ENCODE results near the gene FYN. TPM values are rescaled to one million over a fixed set of nuclear protein-coding genes. Genes with fewer than 3 reads are reported as not detected.

Gene FYN
- total and polyA plus RNA-seq, 2 of the 4 experiments (the other 2 are of a cell fraction), result 30.8 to 36.4 TPM

GRCh38 chr6:111739257-111739696 is 134.0 kb downstream of the FYN start:
- no peak overlapping the region for H4K91ac ChIP-seq (ENCODE audit: insufficient read depth, low read depth, low read length)
- no peaks in the 10 kb centered on the region for H3K36me3 ChIP-seq (ENCODE audit: control insufficient read depth, insufficient read depth, low read length)
- no peak overlapping the region; the same call in 1 of the 2 replicates for H3K14ac ChIP-seq (replicated peaks; ENCODE audit: low read depth, low read length)
- H3K79me1 ChIP-seq (ENCODE audit: low read depth in 1 of 2, low read length in 2 of 2), result peaks cover 4 to 12% of the 10 kb centered on the region in 2 experiments; a peak in 2 of 4 replicates
- dilution Hi-C loops (cut with HindIII; ENCODE audit: low sequenced_read_pairs, unreplicated experiment), result no loop called here
- no peak overlapping the region for H3K4me3 ChIP-seq (ENCODE audit: insufficient read depth, low read depth, low read length)
- H3K9me3 ChIP-seq (ENCODE audit: control insufficient read depth, insufficient read depth, low read length), result no peaks in the 10 kb centered on the region
- H3K4me2 ChIP-seq (ENCODE audit: low read depth, low read length), result no peak overlapping the region
- no peak overlapping the region for H3K18ac ChIP-seq (ENCODE audit: low read depth, low read length)
- intact Hi-C loops (cut with micrococcal nuclease), result no loop called here
- no peak overlapping the region for H2AFZ ChIP-seq (replicated peaks; ENCODE audit: low read length, poor library complexity)
- no peaks in the 10 kb centered on the region; the same call in 1 of the 2 replicates for H4K20me1 ChIP-seq (ENCODE audit: insufficient read depth, low read length)
- CTCF ChIA-PET, result interaction anchor here (1.3 kb wide), 1 partner anchor 10 kb away, joined by 3 read pairs; no protein-coding TSS in a partner anchor
- H4K8ac ChIP-seq (ENCODE audit: low read depth in 2 of 2, low read length in 2 of 2), result no peak overlapping the region
- H2BK5ac ChIP-seq (ENCODE audit: low read depth, low read length, poor library complexity, severe bottlenecking), result no peak overlapping the region
- peaks cover 14% of the 10 kb centered on the region for H3K4me1 ChIP-seq (ENCODE audit: control insufficient read depth, insufficient read depth, low read length)
- POLR2A ChIA-PET (ENCODE audit: unreplicated experiment), result no interaction called here
- no peak for ATAC-seq (ENCODE audit: low read depth)
- in situ Hi-C loops (cut with MboI; ENCODE audit: low sequenced_read_pairs), result no loop called here
- H2AK5ac ChIP-seq (ENCODE audit: low read depth, low read length), result no peak overlapping the region
- no peak overlapping the region for H3K9ac ChIP-seq (ENCODE audit: low read depth, low read length)
- H3K56ac ChIP-seq (ENCODE audit: extremely low read depth, insufficient read depth, low read length), result no peak overlapping the region
- H2BK15ac ChIP-seq (ENCODE audit: low read depth, low read length), result no peak overlapping the region
- no peak overlapping the region for H4K5ac ChIP-seq (ENCODE audit: low read depth, low read length)
- no peaks in the 10 kb centered on the region for H3K27me3 ChIP-seq (ENCODE audit: control insufficient read depth, insufficient read depth, low read length)
- no peak overlapping the region for H3K27ac ChIP-seq (ENCODE audit: insufficient read depth, low read length)
- no peak overlapping the region for H2BK20ac ChIP-seq (ENCODE audit: low read depth, low read length)
- H2AK9ac ChIP-seq (replicated peaks; ENCODE audit: low read depth, low read length, poor library complexity), result no peak overlapping the region
- TF ChIP-seq RAD21 (IDR thresholded peaks at IDR 0.05; ENCODE audit: low read length), result no peak
- TF ChIP-seq ELK1 (IDR thresholded peaks at IDR 0.05; ENCODE audit: borderline replicate concordance, low read depth, low read length), result no peak
- no peak for TF ChIP-seq RCOR1 (IDR thresholded peaks at IDR 0.05; ENCODE audit: insufficient replicate concordance, low read length)
- TF ChIP-seq MXI1 (IDR thresholded peaks at IDR 0.05; ENCODE audit: borderline replicate concordance, low read depth, low read length), result no peak
- no peak for TF ChIP-seq RFX5 (IDR thresholded peaks at IDR 0.05; ENCODE audit: low read depth, low read length)
- H2BK120ac ChIP-seq (ENCODE audit: low read depth, low read length), result no peak overlapping the region
- no TSS peak for BruUV-seq (replicated peaks)
- no peak overlapping the region for H3K23ac ChIP-seq (ENCODE audit: low read depth, low read length)
- H3K4ac ChIP-seq (ENCODE audit: low read depth, low read length), result no peak overlapping the region
- WGBS, 2 experiments (ENCODE audit: extremely low coverage in 2 of 2, insufficient read length in 1 of 2), result no CpG with 5 or more reads among the region's 4 CpGs
- H3K9me1 ChIP-seq (ENCODE audit: insufficient read depth, low read length), result peaks cover 11% of the 10 kb centered on the region
- DNase-seq, result no peak

Measured in IMR-90 (cell line).